Progenitor cell of endocrine pancreas (in vitro differentiated cells): Measurements from ENCODE around the gene NMU. TPM values are rescaled to one million over a fixed set of nuclear protein-coding genes. Genes with fewer than 3 reads are reported as not detected.

ENCODE experiments used
- DNase-seq: peaks from one replicate; pipeline ENCODE4 v3.0.0; 2021; ENCODE audit warnings: low spot score; ENCODE audit not compliant: unreplicated experiment
- H3K27ac Mint-ChIP-seq: 2 replicates; pipeline ENCODE4 v1.8.0; 2021; ENCODE audit warnings: mild to moderate bottlenecking, moderate library complexity, mixed read lengths
- H3K27me3 Mint-ChIP-seq: 2 replicates; pipeline ENCODE4 v1.8.0; 2021; ENCODE audit warnings: mixed read lengths
- H3K36me3 Mint-ChIP-seq: 2 replicates; pipeline ENCODE4 v1.8.0; 2022; ENCODE audit warnings: mixed read lengths; ENCODE audit not compliant: insufficient read depth
- H3K4me1 Mint-ChIP-seq: 2 replicates; pipeline ENCODE4 v1.8.0; 2021; ENCODE audit warnings: low read depth, mixed read lengths
- H3K4me3 Mint-ChIP-seq: 2 replicates; pipeline ENCODE4 v1.8.0; 2021; ENCODE audit warnings: low read depth, mild to moderate bottlenecking, moderate library complexity, mixed read lengths
- H3K9me3 Mint-ChIP-seq: 2 replicates; pipeline ENCODE4 v1.8.0; 2021; ENCODE audit warnings: low read depth, mixed read lengths
- CTCF ChIP-seq: fragments of 200-600 bp; sonication (generic); IDR thresholded peaks from one replicate; pipeline ENCODE4 v1.5.0; 2021; ENCODE audit warnings: antibody characterized with exemption, mild to moderate bottlenecking; ENCODE audit not compliant: unreplicated experiment
- total RNA-seq: library from RNA; stranded (reverse); gene quantifications from 2 replicates; pipeline ENCODE4 v1.2.1, GENCODE V29; 2021

Gene NMU
- total RNA-seq, 1 donor from 2014 or later: 0.77 TPM

- H3K4me1 Mint-ChIP-seq: no peaks in the 10 kb centered on the region
These were observed 30.4 kb upstream of the NMU start for GRCh38 chr4:55666535-55666934.

GRCh38 chr4:55663145-55663544 lies 27.0 kb upstream of the NMU start:
- H3K9me3 Mint-ChIP-seq: no peaks in the 10 kb centered on the region
- no peak overlapping the region for H3K4me3 Mint-ChIP-seq
- DNase-seq: no peak
- H3K27me3 Mint-ChIP-seq: peaks cover 7% of the 10 kb centered on the region
- H3K27ac Mint-ChIP-seq: no peak overlapping the region
- TF ChIP-seq CTCF: no peak
- H3K36me3 Mint-ChIP-seq: no peaks in the 10 kb centered on the region
- no peaks in the 10 kb centered on the region for H3K4me1 Mint-ChIP-seq

More at GRCh38 chr4:55666535-55666934, 30.4 kb upstream of the NMU start:
- TF ChIP-seq CTCF: no peak
- Mint-ChIP-seq H3K27ac (no peak overlapping the region), H3K36me3 (no peaks in the 10 kb centered on the region), H3K27me3 (peaks cover 7% of the 10 kb centered on the region), H3K4me3 (no peak overlapping the region), H3K9me3 (no peaks in the 10 kb centered on the region)
- DNase-seq: no peak

GRCh38 chr4:55661398-55662056 lies 25.4 kb upstream of the NMU start:
- Mint-ChIP-seq H3K27ac (no peak overlapping the region), H3K4me1 (no peaks in the 10 kb centered on the region), H3K36me3 (no peaks in the 10 kb centered on the region), H3K4me3 (no peak overlapping the region), H3K9me3 (no peaks in the 10 kb centered on the region), H3K27me3 (peaks cover 5% of the 10 kb centered on the region)
- no peak for DNase-seq
- TF ChIP-seq CTCF: no peak

DNA sequence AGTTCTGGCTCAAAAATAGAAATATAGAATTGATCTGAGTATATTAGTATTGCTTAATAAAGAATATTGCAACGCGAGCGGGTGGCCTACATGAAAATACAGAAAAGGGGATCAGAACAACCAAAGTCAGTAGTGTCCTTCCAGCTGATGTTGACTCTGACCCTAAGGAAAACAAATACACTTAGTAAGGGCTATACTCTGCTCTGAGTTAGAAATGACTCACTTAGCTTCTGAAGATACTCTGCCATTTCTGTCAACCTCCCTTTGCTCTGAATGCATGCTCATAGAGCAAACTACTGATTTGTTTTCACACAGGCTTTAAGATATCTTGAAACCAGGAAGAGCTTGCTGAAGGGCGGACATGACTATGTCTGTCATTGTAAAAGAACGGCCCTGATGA lies 22.6 kb upstream of the NMU start:
- no peak for TF ChIP-seq CTCF
- H3K4me3 Mint-ChIP-seq: no peak overlapping the region
- H3K4me1 Mint-ChIP-seq: no peaks in the 10 kb centered on the region
- no peaks in the 10 kb centered on the region for H3K9me3 Mint-ChIP-seq
- no peak for DNase-seq
- H3K27ac Mint-ChIP-seq: no peak overlapping the region
- H3K36me3 Mint-ChIP-seq: no peaks in the 10 kb centered on the region
- no peaks in the 10 kb centered on the region for H3K27me3 Mint-ChIP-seq

GRCh38 chr4:55654131-55654530 lies 18.0 kb upstream of the NMU start:
- Mint-ChIP-seq H3K27me3 (no peaks in the 10 kb centered on the region), H3K36me3 (no peaks in the 10 kb centered on the region), H3K27ac (no peak overlapping the region), H3K4me1 (no peaks in the 10 kb centered on the region), H3K9me3 (no peaks in the 10 kb centered on the region), H3K4me3 (no peak overlapping the region)
- TF ChIP-seq CTCF: no peak
- no peak for DNase-seq
